LNCAP (cell line): ENCODE results near the gene LRP2BP.

Source experiments
- TF ChIP-seq, protein P1 (sequence below): fragments of 450-650 bp; IDR thresholded peaks from 2 replicates; pipeline ENCODE4 v1.5.1; 2017; ENCODE audit warnings: mild to moderate bottlenecking

LRP2BP gene

GRCh38 chr4:185328586-185328985 lies 67.1 kb downstream of the LRP2BP start:
- TF ChIP-seq, protein P1, sequence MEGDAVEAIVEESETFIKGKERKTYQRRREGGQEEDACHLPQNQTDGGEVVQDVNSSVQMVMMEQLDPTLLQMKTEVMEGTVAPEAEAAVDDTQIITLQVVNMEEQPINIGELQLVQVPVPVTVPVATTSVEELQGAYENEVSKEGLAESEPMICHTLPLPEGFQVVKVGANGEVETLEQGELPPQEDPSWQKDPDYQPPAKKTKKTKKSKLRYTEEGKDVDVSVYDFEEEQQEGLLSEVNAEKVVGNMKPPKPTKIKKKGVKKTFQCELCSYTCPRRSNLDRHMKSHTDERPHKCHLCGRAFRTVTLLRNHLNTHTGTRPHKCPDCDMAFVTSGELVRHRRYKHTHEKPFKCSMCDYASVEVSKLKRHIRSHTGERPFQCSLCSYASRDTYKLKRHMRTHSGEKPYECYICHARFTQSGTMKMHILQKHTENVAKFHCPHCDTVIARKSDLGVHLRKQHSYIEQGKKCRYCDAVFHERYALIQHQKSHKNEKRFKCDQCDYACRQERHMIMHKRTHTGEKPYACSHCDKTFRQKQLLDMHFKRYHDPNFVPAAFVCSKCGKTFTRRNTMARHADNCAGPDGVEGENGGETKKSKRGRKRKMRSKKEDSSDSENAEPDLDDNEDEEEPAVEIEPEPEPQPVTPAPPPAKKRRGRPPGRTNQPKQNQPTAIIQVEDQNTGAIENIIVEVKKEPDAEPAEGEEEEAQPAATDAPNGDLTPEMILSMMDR, result no peak

DNA sequence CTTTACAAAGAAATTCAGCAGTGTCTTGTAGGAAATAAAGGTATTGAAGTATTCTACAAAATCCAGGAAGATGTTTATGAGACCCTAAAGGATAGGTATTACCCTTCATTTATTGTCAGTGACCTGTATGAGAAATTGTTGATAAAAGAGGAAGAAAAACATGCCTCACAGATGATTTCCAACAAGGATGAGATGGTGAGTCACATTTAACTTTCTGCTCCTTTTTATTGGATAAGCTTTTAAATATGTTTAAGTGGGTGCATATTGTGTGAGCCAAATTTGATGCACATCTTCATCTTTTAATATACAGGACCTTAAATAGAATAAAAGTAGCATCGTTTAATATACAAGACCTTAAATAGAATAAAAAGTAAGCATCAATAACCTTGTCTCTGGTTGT lies 72.1 kb downstream of the LRP2BP start:
- TF ChIP-seq, protein P1, result no peak

GRCh38 chr4:185322803-185323202 lies 72.9 kb downstream of the LRP2BP start:
- TF ChIP-seq, protein P1, result no peak

GRCh38 chr4:185318679-185319078 lies 77.0 kb downstream of the LRP2BP start:
- TF ChIP-seq, protein P1, result no peak

GRCh38 chr4:185317880-185318279 lies 77.8 kb downstream of the LRP2BP start:
- TF ChIP-seq, protein P1, result no peak
